WERI-Rb-1 (cell line): ENCODE data around the gene CTSD.

Experiments used
- DNase-seq: peaks from one replicate; pipeline ENCODE4 v3.0.0-alpha.2; 2020
- H3K27ac ChIP-seq: fragments of 250-450 bp; sonication (Bioruptor Pico); 2 replicates; pipeline ENCODE4 v1.5.1; 2020; ENCODE audit warnings: mild to moderate bottlenecking, moderate library complexity
- H3K27me3 ChIP-seq: fragments of 250-450 bp; sonication (Bioruptor Pico); 2 replicates; pipeline ENCODE4 v1.5.1; 2021; ENCODE audit warnings: mild to moderate bottlenecking, low read depth, moderate library complexity; ENCODE audit not compliant: insufficient read depth, severe bottlenecking
- H3K36me3 ChIP-seq: fragments of 250-450 bp; sonication (Bioruptor Pico); 2 replicates; pipeline ENCODE4 v1.5.1; 2020; ENCODE audit warnings: mild to moderate bottlenecking, moderate library complexity
- H3K4me3 ChIP-seq: 2 replicates; pipeline ENCODE4 v1.5.1; 2011; ENCODE audit warnings: low read depth, mild to moderate bottlenecking, control low read depth, low read length
- H3K9me3 ChIP-seq: fragments of 250-450 bp; sonication (Bioruptor Pico); 2 replicates; pipeline ENCODE4 v1.5.1; 2021; ENCODE audit warnings: mild to moderate bottlenecking, moderate library complexity; ENCODE audit not compliant: severe bottlenecking
- CTCF ChIP-seq: IDR thresholded peaks from 2 replicates; pipeline ENCODE4 v1.5.1; 2011; ENCODE audit warnings: low read depth, mild to moderate bottlenecking, control low read depth, inconsistent platforms, low read length

CTSD gene

GRCh38 chr11:1740786-1741530 lies 22.8 kb downstream of the CTSD start:
- Histone ChIP-seq H3K36me3 (no peaks in the 10 kb centered on the region), H3K27ac (no peak overlapping the region)

GRCh38 chr11:1739576-1739975 lies 24.2 kb downstream of the CTSD start:
- no peaks in the 10 kb centered on the region for H3K36me3 ChIP-seq
- no peak for TF ChIP-seq CTCF
- H3K27ac ChIP-seq, result no peak overlapping the region
- no peak overlapping the region for H3K4me3 ChIP-seq
- peaks cover 83% of the 10 kb centered on the region for H3K27me3 ChIP-seq
- no peak for DNase-seq
- H3K9me3 ChIP-seq, result peaks cover 13% of the 10 kb centered on the region

More at GRCh38 chr11:1740786-1741530, 22.8 kb downstream of the CTSD start:
- H3K9me3 ChIP-seq, result peaks cover 13% of the 10 kb centered on the region
- H3K27me3 ChIP-seq, result peaks cover 74% of the 10 kb centered on the region
- TF ChIP-seq CTCF, result no peak
- H3K4me3 ChIP-seq, result no peak overlapping the region
- no peak for DNase-seq

GRCh38 chr11:1738380-1738779 lies 25.3 kb downstream of the CTSD start:
- DNase-seq, result no peak
- Histone ChIP-seq H3K9me3 (peaks cover 13% of the 10 kb centered on the region), H3K36me3 (no peaks in the 10 kb centered on the region), H3K27me3 (peaks cover 87% of the 10 kb centered on the region), H3K4me3 (no peak overlapping the region), H3K27ac (no peak overlapping the region)
- no peak for TF ChIP-seq CTCF

- peaks cover 92% of the 10 kb centered on the region for H3K27me3 ChIP-seq
- H3K27ac ChIP-seq, result no peak overlapping the region
- no peak for TF ChIP-seq CTCF
- no peak overlapping the region for H3K4me3 ChIP-seq
- no peak for DNase-seq
- peaks cover 13% of the 10 kb centered on the region for H3K9me3 ChIP-seq
- no peaks in the 10 kb centered on the region for H3K36me3 ChIP-seq
These were observed 26.5 kb downstream of the CTSD start for GRCh38 chr11:1737080-1737757.

DNA sequence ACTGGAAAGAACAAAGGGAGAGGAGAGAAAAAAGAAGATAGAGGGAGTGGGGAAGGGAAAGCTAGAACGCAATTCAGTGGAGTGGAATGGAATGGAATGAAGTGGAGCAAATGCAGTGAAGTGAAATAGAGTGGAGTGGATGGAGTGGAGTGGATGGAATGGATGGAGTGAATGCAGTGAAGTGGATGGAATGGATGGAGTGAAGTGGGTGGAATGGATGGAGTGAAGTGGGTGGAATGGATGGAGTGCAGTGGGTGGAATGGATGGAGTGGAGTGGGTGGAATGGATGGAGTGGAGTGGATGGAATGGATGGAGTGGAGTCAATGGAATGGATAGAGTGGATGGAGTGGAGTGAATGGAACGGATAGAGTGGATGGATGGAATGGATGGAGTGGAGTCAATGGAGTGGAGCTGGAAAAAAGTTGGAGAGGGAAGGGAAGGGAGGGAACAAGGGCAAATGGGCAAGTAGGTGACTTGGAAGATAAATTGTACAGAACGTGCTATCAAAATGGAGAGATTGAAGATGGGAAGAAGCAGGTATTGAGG lies 27.2 kb downstream of the CTSD start:
- H3K36me3 ChIP-seq, result no peaks in the 10 kb centered on the region
- peaks cover 13% of the 10 kb centered on the region for H3K9me3 ChIP-seq
- DNase-seq, result no peak
- peaks cover 92% of the 10 kb centered on the region for H3K27me3 ChIP-seq
- no peak overlapping the region for H3K4me3 ChIP-seq
- no peak overlapping the region for H3K27ac ChIP-seq
- TF ChIP-seq CTCF, result no peak
